ENCODE results near the gene ELOVL6.

DNA sequence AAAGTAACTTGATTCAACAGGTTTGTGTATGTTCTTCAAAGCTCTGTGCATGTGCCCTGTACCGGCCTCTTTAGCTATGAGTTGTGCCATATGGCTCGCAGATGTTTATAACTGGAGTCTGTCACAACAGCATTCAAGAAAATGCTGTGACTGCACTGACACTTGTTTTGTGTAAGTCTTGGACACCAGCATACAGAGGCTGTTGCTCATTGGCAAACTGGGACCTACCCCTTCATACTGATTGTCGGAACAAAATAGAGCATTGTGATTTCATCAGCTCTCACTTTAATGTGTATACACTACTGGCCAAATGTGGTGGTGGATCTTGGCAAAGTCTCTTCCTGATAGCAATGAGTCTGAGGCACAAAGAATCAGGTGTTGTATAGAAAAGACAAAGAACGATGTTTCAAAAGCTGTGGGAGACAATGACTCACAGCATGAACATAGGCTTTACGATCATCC is 151.8 kb downstream of the ELOVL6 start:
- TF ChIP-seq, protein P1, sequence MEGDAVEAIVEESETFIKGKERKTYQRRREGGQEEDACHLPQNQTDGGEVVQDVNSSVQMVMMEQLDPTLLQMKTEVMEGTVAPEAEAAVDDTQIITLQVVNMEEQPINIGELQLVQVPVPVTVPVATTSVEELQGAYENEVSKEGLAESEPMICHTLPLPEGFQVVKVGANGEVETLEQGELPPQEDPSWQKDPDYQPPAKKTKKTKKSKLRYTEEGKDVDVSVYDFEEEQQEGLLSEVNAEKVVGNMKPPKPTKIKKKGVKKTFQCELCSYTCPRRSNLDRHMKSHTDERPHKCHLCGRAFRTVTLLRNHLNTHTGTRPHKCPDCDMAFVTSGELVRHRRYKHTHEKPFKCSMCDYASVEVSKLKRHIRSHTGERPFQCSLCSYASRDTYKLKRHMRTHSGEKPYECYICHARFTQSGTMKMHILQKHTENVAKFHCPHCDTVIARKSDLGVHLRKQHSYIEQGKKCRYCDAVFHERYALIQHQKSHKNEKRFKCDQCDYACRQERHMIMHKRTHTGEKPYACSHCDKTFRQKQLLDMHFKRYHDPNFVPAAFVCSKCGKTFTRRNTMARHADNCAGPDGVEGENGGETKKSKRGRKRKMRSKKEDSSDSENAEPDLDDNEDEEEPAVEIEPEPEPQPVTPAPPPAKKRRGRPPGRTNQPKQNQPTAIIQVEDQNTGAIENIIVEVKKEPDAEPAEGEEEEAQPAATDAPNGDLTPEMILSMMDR (IDR thresholded peaks at IDR 0.05; ENCODE audit: low read depth, low read length), result no peak
- TF ChIP-seq EZH2phosphoT487 (IDR thresholded peaks at IDR 0.05; ENCODE audit: low read depth), result no peak

Data from OCI-LY3 (cell line).